WERI-Rb-1 (cell line): ENCODE results near the gene ANKRD26.

Experiments used
- DNase-seq: peaks from one replicate; pipeline ENCODE4 v3.0.0-alpha.2; 2020
- H3K27ac ChIP-seq: fragments of 250-450 bp; sonication (Bioruptor Pico); 2 replicates; pipeline ENCODE4 v1.5.1; 2020; ENCODE audit warnings: mild to moderate bottlenecking, moderate library complexity
- H3K27me3 ChIP-seq: fragments of 250-450 bp; sonication (Bioruptor Pico); 2 replicates; pipeline ENCODE4 v1.5.1; 2021; ENCODE audit warnings: mild to moderate bottlenecking, low read depth, moderate library complexity; ENCODE audit not compliant: insufficient read depth, severe bottlenecking
- H3K36me3 ChIP-seq: fragments of 250-450 bp; sonication (Bioruptor Pico); 2 replicates; pipeline ENCODE4 v1.5.1; 2020; ENCODE audit warnings: mild to moderate bottlenecking, moderate library complexity
- H3K4me3 ChIP-seq: 2 replicates; pipeline ENCODE4 v1.5.1; 2011; ENCODE audit warnings: low read depth, mild to moderate bottlenecking, control low read depth, low read length
- H3K9me3 ChIP-seq: fragments of 250-450 bp; sonication (Bioruptor Pico); 2 replicates; pipeline ENCODE4 v1.5.1; 2021; ENCODE audit warnings: mild to moderate bottlenecking, moderate library complexity; ENCODE audit not compliant: severe bottlenecking
- CTCF ChIP-seq: IDR thresholded peaks from 2 replicates; pipeline ENCODE4 v1.5.1; 2011; ENCODE audit warnings: low read depth, mild to moderate bottlenecking, control low read depth, inconsistent platforms, low read length

The ANKRD26 gene

GRCh38 chr10:27099916-27100812 is at the start of gene ANKRD26:
TSS of gene ANKRD26 (minus strand) at chr10:27100494. CDS start at chr10:27100326, 168 bp downstream.
- no peaks in the 10 kb centered on the region for H3K9me3 ChIP-seq
- peak within 1 kb of the TSS; percentile 65 for H3K4me3 ChIP-seq
- peak; percentile 94 for DNase-seq
- no peaks in the 10 kb centered on the region for H3K36me3 ChIP-seq
- TF ChIP-seq CTCF = no peak
- H3K27ac ChIP-seq = peak within 1 kb of the TSS; percentile 88
- no peaks in the 10 kb centered on the region for H3K27me3 ChIP-seq

GRCh38 chr10:27147701-27148100 is 47.4 kb upstream of the ANKRD26 start:
- DNase-seq = no peak
- Histone ChIP-seq H3K36me3 (peaks cover 20% of the 10 kb centered on the region), H3K4me3 (no peak overlapping the region), H3K9me3 (no peaks in the 10 kb centered on the region), H3K27me3 (no peaks in the 10 kb centered on the region), H3K27ac (no peak overlapping the region)
- no peak for TF ChIP-seq CTCF

- TF ChIP-seq CTCF = no peak
- Histone ChIP-seq H3K4me3 (no peak overlapping the region), H3K27me3 (no peaks in the 10 kb centered on the region), H3K36me3 (peaks cover 25% of the 10 kb centered on the region), H3K9me3 (no peaks in the 10 kb centered on the region), H3K27ac (no peak overlapping the region)
- DNase-seq = no peak
These were observed 45.6 kb upstream of the ANKRD26 start for GRCh38 chr10:27145937-27146336.

DNA sequence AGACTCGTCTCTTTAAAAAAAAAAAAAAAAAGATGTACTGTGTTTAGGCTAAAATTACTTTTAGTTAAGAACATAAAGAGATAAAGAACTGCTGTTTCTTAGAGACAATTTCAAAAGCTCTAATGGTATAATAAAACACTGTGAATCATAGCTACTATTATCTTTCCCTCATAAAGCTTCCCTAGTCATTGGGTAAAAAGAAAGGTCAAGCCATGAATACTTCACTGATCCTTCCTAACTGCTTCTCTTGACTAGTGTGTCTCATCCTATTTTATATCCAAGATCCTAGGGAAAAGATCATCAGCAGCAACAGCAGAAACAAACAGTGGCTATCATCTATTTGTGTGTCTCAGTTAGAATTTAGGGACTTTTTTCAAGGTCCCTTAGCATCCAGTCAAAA is 43.4 kb upstream of the ANKRD26 start:
- Histone ChIP-seq H3K27ac (no peak overlapping the region), H3K27me3 (no peaks in the 10 kb centered on the region), H3K9me3 (no peaks in the 10 kb centered on the region), H3K4me3 (no peak overlapping the region), H3K36me3 (peaks cover 27% of the 10 kb centered on the region)
- no peak for DNase-seq
- TF ChIP-seq CTCF = no peak

- no peak for DNase-seq
- Histone ChIP-seq H3K4me3 (no peak overlapping the region), H3K27me3 (no peaks in the 10 kb centered on the region), H3K27ac (no peak overlapping the region), H3K9me3 (no peaks in the 10 kb centered on the region), H3K36me3 (peaks cover 7% of the 10 kb centered on the region)
- TF ChIP-seq CTCF = no peak
These were observed 38.0 kb upstream of the ANKRD26 start for GRCh38 chr10:27138277-27138676.
